Esophagus muscularis mucosa (tissue), 4 donors: ENCODE measurements around the gene CD300LB. TPM values are rescaled to one million over a fixed set of nuclear protein-coding genes. Genes with fewer than 3 reads are reported as not detected.
"Not testable (repeated sequence)": the region's sequence is repeated elsewhere in the genome, so short reads cannot be mapped to it uniquely, and the experiment has no call there.

Experiments used
- DNase-seq: peaks from one replicate; pipeline ENCODE4 v3.0.0-alpha.2; 2017; ENCODE audit errors: extremely low spot score
- H3K27ac ChIP-seq, 4 donors: fragments of 200-600 bp; sonication (generic); replicated peaks in 1 of 4; 1 replicate in 3 of 4; 2 replicates in 1 of 4; pipeline ENCODE4 v1.5.1; 2016 to 2019; ENCODE audit warnings: mild to moderate bottlenecking in 1 of 4
- H3K27me3 ChIP-seq, 4 donors: fragments of 200-600 bp; sonication (generic); one replicate each; pipeline versions ENCODE4 v1.5.1 to v1.6.0; 2016 to 2019
- H3K36me3 ChIP-seq, 4 donors: fragments of 200-600 bp; sonication (generic); one replicate each; pipeline ENCODE4 v1.5.1; 2016 to 2019
- H3K4me1 ChIP-seq, 4 donors: fragments of 200-600 bp; sonication (generic); one replicate each; pipeline ENCODE4 v1.5.1; 2016 to 2019
- H3K4me3 ChIP-seq, 4 donors: fragments of 200-600 bp; sonication (generic); 1 replicate in 2 of 4; 2 replicates in 2 of 4; pipeline ENCODE4 v1.5.1; 2016 to 2019; ENCODE audit warnings: mild to moderate bottlenecking in 4 of 4, moderate library complexity in 1 of 4
- H3K9me3 ChIP-seq, 4 donors: fragments of 200-600 bp; sonication (generic); 1 replicate in 3 of 4; 2 replicates in 1 of 4; pipeline ENCODE4 v1.5.1; 2016 to 2019
- CTCF ChIP-seq, 3 experiments: fragments of 200-600 bp in 2 of 3; fragments of 450-650 bp in 1 of 3; sonication (generic) in 2 of 3; IDR thresholded peaks; one replicate each; pipeline ENCODE4 v1.5.1; 2017 to 2019; ENCODE audit warnings: antibody characterized with exemption in 3 of 3, mild to moderate bottlenecking in 2 of 3, moderate library complexity in 1 of 3
- EP300 ChIP-seq: sonication (generic); formaldehyde crosslinking; IDR thresholded peaks from one replicate; pipeline ENCODE4 v1.6.1; 2017; ENCODE audit warnings: antibody characterized with exemption
- POLR2A ChIP-seq: fragments of 450-650 bp; IDR thresholded peaks from one replicate; pipeline ENCODE4 v1.6.1; 2017; ENCODE audit warnings: antibody characterized with exemption, moderate library complexity, mild to moderate bottlenecking, low read depth
- POLR2AphosphoS5 ChIP-seq, 2 donors: sonication (generic); formaldehyde crosslinking; IDR thresholded peaks; one replicate each; pipeline ENCODE4 v1.6.1; 2017; ENCODE audit warnings: antibody characterized with exemption in 2 of 2
- WGBS: methylation state at CpG from one replicate; pipeline ENCODE4 v1.1.5; 2018; 5-methylcytosine and 5-hydroxymethylcytosine counted together
- intact Hi-C: fragments of 100-400 bp; cut with DNase I; formaldehyde crosslinking; loops from one replicate; pipeline ENCODE4 v1.15.1; 2023
- total RNA-seq, 4 donors: library from RNA; depleted of rRNA; stranded (reverse); fragments of >200 nt; gene quantifications; one replicate each; pipeline versions ENCODE4 v1.1.0 to v1.2.1, GENCODE V29; 2016

Gene CD300LB
- total RNA-seq, 4 donors from 2014 or later, result 0.17 to 0.83 (median 0.23) TPM; not detected in 1

- intact Hi-C loops, result no loop called here
- peak overlapping the region in 3 of 4 donors; percentile 40 to 65 (median 51) for H3K27ac ChIP-seq
- 82% methylated on average over 21 of the region's 21 CpGs for WGBS
- H3K27me3 ChIP-seq, result peaks cover 0 to 10% (median 0%) of the 10 kb centered on the region in 4 donors
- peak; percentile 86 for DNase-seq
- H3K9me3 ChIP-seq, result peaks cover 0 to 13% (median 5%) of the 10 kb centered on the region in 4 donors
- H3K4me3 ChIP-seq, result no peak overlapping the region
- H3K4me1 ChIP-seq, result no peaks in the 10 kb centered on the region
- no peaks in the 10 kb centered on the region for H3K36me3 ChIP-seq
- TF ChIP-seq POLR2AphosphoS5 (IDR thresholded peaks at IDR 0.05), result peak in 1 of 2 donors; percentile 34
- TF ChIP-seq EP300, result no peak
- TF ChIP-seq POLR2A, result no peak
- TF ChIP-seq CTCF (IDR thresholded peaks at IDR 0.05), result no peak
Measured at GRCh38 chr17:74520790-74521480, 10.3 kb downstream of the CD300LB start.

- no peaks in the 10 kb centered on the region for H3K4me1 ChIP-seq
- WGBS, result 80% methylated on average over 3 of the region's 3 CpGs
- H3K27ac ChIP-seq, result peak overlapping the region in 2 of 4 donors; percentile 51 to 65
- H3K4me3 ChIP-seq, result no peak overlapping the region
- intact Hi-C loops, result no loop called here
- DNase-seq, result peak; percentile 62
- no peaks in the 10 kb centered on the region for H3K36me3 ChIP-seq
- peaks cover 0 to 6% (median 0%) of the 10 kb centered on the region in 4 donors for H3K27me3 ChIP-seq
- peaks cover 0 to 13% (median 5%) of the 10 kb centered on the region in 4 donors for H3K9me3 ChIP-seq
- TF ChIP-seq POLR2A, result no peak
- TF ChIP-seq POLR2AphosphoS5 (IDR thresholded peaks at IDR 0.05), result no peak
- TF ChIP-seq CTCF (IDR thresholded peaks at IDR 0.05), result no peak
- TF ChIP-seq EP300, result no peak
Measured at GRCh38 chr17:74520016-74520434, 11.2 kb downstream of the CD300LB start.

GRCh38 chr17:74518413-74518981 is 12.8 kb downstream of the CD300LB start:
- DNase-seq, H3K36me3 ChIP-seq, H3K27ac ChIP-seq, H3K4me3 ChIP-seq, intact Hi-C loops, H3K9me3 ChIP-seq, H3K27me3 ChIP-seq, H3K4me1 ChIP-seq: not testable (repeated sequence)
- WGBS, result 82% methylated on average over 6 of the region's 6 CpGs

GRCh38 chr17:74516561-74517328 is 14.5 kb downstream of the CD300LB start:
- Histone ChIP-seq H3K36me3 (no peaks in the 10 kb centered on the region), H3K27me3 (peaks cover 0 to 15% (median 0%) of the 10 kb centered on the region in 4 donors), H3K4me3 (no peak overlapping the region), H3K27ac (no peak overlapping the region), H3K4me1 (no peaks in the 10 kb centered on the region), H3K9me3 (no peaks in the 10 kb centered on the region)
- TF ChIP-seq POLR2A, result no peak
- no peak for TF ChIP-seq POLR2AphosphoS5 (IDR thresholded peaks at IDR 0.05)
- TF ChIP-seq CTCF (IDR thresholded peaks at IDR 0.05), result no peak
- no peak for TF ChIP-seq EP300
- 85% methylated on average over 3 of the region's 3 CpGs for WGBS
- intact Hi-C loops, result no loop called here
- peak; percentile 91 for DNase-seq

GRCh38 chr17:74515941-74516340 is 15.3 kb downstream of the CD300LB start:
- Histone ChIP-seq H3K4me3 (no peak overlapping the region), H3K27ac (no peak overlapping the region), H3K27me3 (peaks cover 0 to 15% (median 0%) of the 10 kb centered on the region in 4 donors), H3K36me3 (no peaks in the 10 kb centered on the region), H3K9me3 (no peaks in the 10 kb centered on the region), H3K4me1 (no peaks in the 10 kb centered on the region)
- DNase-seq, result peak; percentile 70
- 72% methylated on average over 4 of the region's 4 CpGs for WGBS
- intact Hi-C loops, result no loop called here
- TF ChIP-seq CTCF (IDR thresholded peaks at IDR 0.05) (no peak), POLR2A (no peak), EP300 (no peak), POLR2AphosphoS5 (IDR thresholded peaks at IDR 0.05) (no peak)
